Mesenchymal stem cell (in vitro differentiated cells and primary cell): Measurements from ENCODE around the gene TAAR8.

Experiments
- DNase-seq: peaks from one replicate; pipeline ENCODE4 v3.0.0-alpha.2; 2013
- H2AFZ ChIP-seq: one replicate; pipeline ENCODE4 v1.6.1; 2013; ENCODE audit warnings: low read depth, mild to moderate bottlenecking, control low read depth, inconsistent platforms, low read length, moderate library complexity
- H2AK5ac ChIP-seq: 2 replicates; pipeline ENCODE4 v1.6.1; 2013; ENCODE audit warnings: low read length, moderate library complexity, mild to moderate bottlenecking, inconsistent platforms; ENCODE audit not compliant: severe bottlenecking
- H2BK120ac ChIP-seq: one replicate; pipeline ENCODE4 v1.6.1; 2013; ENCODE audit warnings: low read depth, mild to moderate bottlenecking, inconsistent platforms, low read length, moderate library complexity
- H2BK12ac ChIP-seq, 2 experiments: one replicate each; pipeline ENCODE4 v1.6.1; 2013; ENCODE audit warnings: inconsistent platforms in 2 of 2, low read length in 2 of 2, mild to moderate bottlenecking in 2 of 2, moderate library complexity in 2 of 2, control low read depth in 1 of 2
- H2BK15ac ChIP-seq: one replicate; pipeline ENCODE4 v1.6.1; 2013; ENCODE audit warnings: mild to moderate bottlenecking, low read depth, inconsistent platforms; ENCODE audit not compliant: poor library complexity, severe bottlenecking
- H2BK5ac ChIP-seq: 2 replicates; pipeline ENCODE4 v1.6.1; 2013; ENCODE audit warnings: low read depth, mild to moderate bottlenecking, low read length, control low read depth, inconsistent platforms; ENCODE audit not compliant: poor library complexity, severe bottlenecking
- H3K14ac ChIP-seq, 2 experiments: one replicate each; pipeline ENCODE4 v1.6.1; 2013; ENCODE audit warnings: inconsistent platforms in 2 of 2, low read length in 2 of 2, control low read depth in 1 of 2, mild to moderate bottlenecking in 1 of 2, moderate library complexity in 1 of 2
- H3K18ac ChIP-seq, 2 experiments: one replicate each; pipeline ENCODE4 v1.6.1; 2013; ENCODE audit warnings: inconsistent platforms in 2 of 2, low read length in 2 of 2, control low read depth in 1 of 2, low read depth in 1 of 2, mild to moderate bottlenecking in 1 of 2
- H3K23ac ChIP-seq, 2 experiments: one replicate each; pipeline ENCODE4 v1.6.1; 2013; ENCODE audit warnings: inconsistent platforms in 2 of 2, low read length in 2 of 2, mild to moderate bottlenecking in 2 of 2, moderate library complexity in 2 of 2, control low read depth in 1 of 2
- H3K27ac ChIP-seq: 2 replicates; pipeline ENCODE4 v1.5.1; 2013; ENCODE audit warnings: mild to moderate bottlenecking, moderate library complexity, low read length, control low read depth, inconsistent platforms; ENCODE audit not compliant: poor library complexity, severe bottlenecking
- H3K27me3 ChIP-seq, 2 experiments: 2 replicates each; pipeline versions ENCODE4 v1.6.1 to v1.7.0; 2013; ENCODE audit warnings: low read length in 2 of 2, mild to moderate bottlenecking in 2 of 2, moderate library complexity in 2 of 2, control low read depth in 1 of 2, inconsistent platforms in 1 of 2; ENCODE audit not compliant: control insufficient read depth in 1 of 2, insufficient read depth in 1 of 2
- H3K36me3 ChIP-seq, 2 experiments: 2 replicates each; pipeline versions ENCODE4 v1.6.1 to v1.7.0; 2013; ENCODE audit warnings: low read length in 2 of 2, control low read depth in 1 of 2, inconsistent platforms in 1 of 2, low read depth in 1 of 2, mild to moderate bottlenecking in 1 of 2; ENCODE audit not compliant: insufficient read depth in 2 of 2, control insufficient read depth in 1 of 2
- H3K4ac ChIP-seq, 2 experiments: one replicate each; pipeline ENCODE4 v1.6.1; 2013; ENCODE audit warnings: inconsistent platforms in 2 of 2, low read length in 2 of 2, mild to moderate bottlenecking in 2 of 2, moderate library complexity in 2 of 2, control low read depth in 1 of 2, low read depth in 1 of 2
- H3K4me1 ChIP-seq: 2 replicates; pipeline ENCODE4 v1.6.1; 2013; ENCODE audit warnings: low read depth, low read length, control low read depth; ENCODE audit not compliant: control insufficient read depth, insufficient read depth
- H3K4me2 ChIP-seq: 2 replicates; pipeline ENCODE4 v1.6.1; 2013; ENCODE audit warnings: low read length, mild to moderate bottlenecking, inconsistent platforms; ENCODE audit not compliant: poor library complexity, severe bottlenecking
- H3K4me3 ChIP-seq, 2 experiments: 2 replicates each; pipeline versions ENCODE4 v1.5.1 to v1.7.0; 2013; ENCODE audit warnings: low read length in 2 of 2, mild to moderate bottlenecking in 2 of 2, control low read depth in 1 of 2, low read depth in 1 of 2; ENCODE audit not compliant: insufficient read depth in 1 of 2
- H3K79me1 ChIP-seq: replicated peaks from 2 replicates; pipeline ENCODE4 v1.6.1; 2013; ENCODE audit warnings: mild to moderate bottlenecking, control low read depth, low read length, inconsistent platforms; ENCODE audit not compliant: poor library complexity, severe bottlenecking
- H3K9ac ChIP-seq: 2 replicates; pipeline ENCODE4 v1.7.0; 2013; ENCODE audit warnings: mild to moderate bottlenecking, low read length, moderate library complexity
- H3K9me3 ChIP-seq: 2 replicates; pipeline ENCODE4 v1.7.0; 2013; ENCODE audit warnings: mild to moderate bottlenecking, low read length; ENCODE audit not compliant: control insufficient read depth
- H4K8ac ChIP-seq: one replicate; pipeline ENCODE4 v1.6.1; 2013; ENCODE audit warnings: inconsistent platforms, mild to moderate bottlenecking, low read length, moderate library complexity
- H4K91ac ChIP-seq: one replicate; pipeline ENCODE4 v1.6.1; 2013; ENCODE audit warnings: mild to moderate bottlenecking, low read length, inconsistent platforms
- WGBS: methylation state at CpG from one replicate; pipeline ENCODE4 v1.1.7; 2013; ENCODE audit warnings: mixed read lengths; 5-methylcytosine and 5-hydroxymethylcytosine counted together

Gene TAAR8

DNA sequence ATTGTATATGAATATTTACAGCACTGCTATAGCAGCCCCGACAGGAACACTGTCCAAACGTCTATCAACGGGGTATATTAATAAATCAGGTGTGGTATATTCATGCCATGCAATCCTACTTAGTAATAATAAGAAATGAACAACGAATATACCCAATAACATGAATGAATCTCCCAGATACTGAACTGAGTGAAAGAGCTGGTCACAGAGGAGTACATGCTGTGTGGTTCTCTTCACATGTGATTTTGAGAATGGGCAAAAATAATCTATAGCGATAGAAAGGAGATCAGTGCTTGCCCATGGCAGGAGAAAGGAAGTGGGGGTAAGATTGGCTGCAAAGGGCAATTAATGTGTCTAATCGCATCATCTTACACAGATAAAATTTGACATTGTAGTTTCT, 13.9 kb downstream of the TAAR8 start:
- WGBS: 83% methylated on average over 1 of the region's 6 CpGs

DNA sequence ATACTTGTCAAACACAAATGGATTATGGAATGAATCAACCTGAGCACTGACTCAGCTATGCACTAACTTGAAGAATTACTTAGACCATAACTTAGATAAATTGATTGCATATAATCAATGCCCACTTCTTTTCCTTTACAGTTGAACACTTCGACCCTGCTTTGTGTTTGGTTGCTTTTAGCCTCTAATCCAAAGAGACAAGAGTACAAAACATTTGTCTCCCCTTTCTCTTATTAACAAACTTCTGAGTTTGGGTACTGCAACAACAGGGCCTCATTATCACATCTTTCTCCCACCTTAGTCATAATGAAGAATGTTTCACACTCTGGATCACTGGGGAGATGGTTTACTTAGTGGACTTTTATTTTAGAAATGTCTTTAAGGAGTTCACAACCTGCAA, 15.1 kb downstream of the TAAR8 start:
- H3K79me1 ChIP-seq: no peaks in the 10 kb centered on the region
- peaks cover 7 to 43% of the 10 kb centered on the region in 2 experiments for H3K27me3 ChIP-seq
- H3K14ac ChIP-seq: no peak overlapping the region
- H2AK5ac ChIP-seq: no peak overlapping the region
- no peak overlapping the region for H2BK15ac ChIP-seq
- no peaks in the 10 kb centered on the region for H3K9me3 ChIP-seq
- H3K36me3 ChIP-seq: no peaks in the 10 kb centered on the region
- no peak overlapping the region for H2BK5ac ChIP-seq
- no peak overlapping the region for H4K91ac ChIP-seq
- H2BK12ac ChIP-seq: no peak overlapping the region
- no peak overlapping the region for H3K18ac ChIP-seq
- no peak overlapping the region for H2BK120ac ChIP-seq
- H3K23ac ChIP-seq: no peak overlapping the region
- H3K9ac ChIP-seq: no peak overlapping the region
- no peak overlapping the region for H3K27ac ChIP-seq
- WGBS: 85% methylated on average over 1 of the region's 1 CpG
- H3K4me2 ChIP-seq: no peak overlapping the region
- no peak overlapping the region for H3K4me3 ChIP-seq
- H2AFZ ChIP-seq: no peak overlapping the region
- H4K8ac ChIP-seq: no peak overlapping the region
- H3K4ac ChIP-seq: no peak overlapping the region
- no peaks in the 10 kb centered on the region for H3K4me1 ChIP-seq
- no peak for DNase-seq

More for the DNA sequence above, 13.9 kb downstream of the TAAR8 start:
- Histone ChIP-seq H3K36me3 (no peaks in the 10 kb centered on the region), H3K79me1 (no peaks in the 10 kb centered on the region), H2BK12ac (no peak overlapping the region), H3K23ac (no peak overlapping the region), H3K9me3 (no peaks in the 10 kb centered on the region), H3K9ac (no peak overlapping the region), H3K4me3 (no peak overlapping the region), H4K91ac (no peak overlapping the region), H2AK5ac (no peak overlapping the region), H2BK15ac (no peak overlapping the region), H3K27me3 (peaks cover 11 to 49% of the 10 kb centered on the region in 2 experiments), H3K4me1 (no peaks in the 10 kb centered on the region), H3K4ac (no peak overlapping the region), H3K4me2 (no peak overlapping the region), H4K8ac (no peak overlapping the region), H3K27ac (no peak overlapping the region), H3K14ac (no peak overlapping the region), H2BK5ac (no peak overlapping the region), H3K18ac (no peak overlapping the region), H2AFZ (no peak overlapping the region), H2BK120ac (no peak overlapping the region)
- no peak for DNase-seq

DNA sequence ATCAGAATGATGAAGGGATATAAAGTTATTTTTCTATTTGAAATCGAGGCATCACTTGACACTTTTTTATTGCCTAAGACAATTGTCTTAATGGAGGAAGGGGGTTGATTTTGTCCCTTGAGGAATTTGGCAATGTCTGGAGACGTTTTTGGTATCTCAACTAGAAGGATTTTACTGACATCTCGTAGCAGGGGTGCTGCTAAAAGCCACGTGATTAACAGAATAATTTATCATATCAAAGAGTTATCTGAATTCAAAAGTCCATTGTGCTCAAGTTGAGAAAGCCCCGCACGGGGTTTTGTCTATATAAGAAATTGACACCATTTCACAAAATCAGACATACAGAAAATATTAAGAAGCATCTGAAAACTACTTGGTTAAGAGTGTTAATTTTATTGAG, 16.1 kb downstream of the TAAR8 start:
- Histone ChIP-seq H3K14ac (no peak overlapping the region), H3K23ac (no peak overlapping the region), H3K79me1 (no peaks in the 10 kb centered on the region), H2BK5ac (no peak overlapping the region), H3K27ac (no peak overlapping the region), H3K9ac (no peak overlapping the region), H3K4me3 (no peak overlapping the region), H2BK15ac (no peak overlapping the region), H4K8ac (no peak overlapping the region), H3K27me3 (peaks cover 6 to 33% of the 10 kb centered on the region in 2 experiments), H4K91ac (no peak overlapping the region), H3K4ac (no peak overlapping the region), H3K4me2 (no peak overlapping the region), H2BK120ac (no peak overlapping the region), H3K4me1 (no peaks in the 10 kb centered on the region), H2AK5ac (no peak overlapping the region), H3K18ac (no peak overlapping the region), H2AFZ (no peak overlapping the region), H2BK12ac (no peak overlapping the region), H3K9me3 (no peaks in the 10 kb centered on the region), H3K36me3 (no peaks in the 10 kb centered on the region)
- no peak for DNase-seq
- WGBS: 100% methylated on average over 1 of the region's 6 CpGs

DNA sequence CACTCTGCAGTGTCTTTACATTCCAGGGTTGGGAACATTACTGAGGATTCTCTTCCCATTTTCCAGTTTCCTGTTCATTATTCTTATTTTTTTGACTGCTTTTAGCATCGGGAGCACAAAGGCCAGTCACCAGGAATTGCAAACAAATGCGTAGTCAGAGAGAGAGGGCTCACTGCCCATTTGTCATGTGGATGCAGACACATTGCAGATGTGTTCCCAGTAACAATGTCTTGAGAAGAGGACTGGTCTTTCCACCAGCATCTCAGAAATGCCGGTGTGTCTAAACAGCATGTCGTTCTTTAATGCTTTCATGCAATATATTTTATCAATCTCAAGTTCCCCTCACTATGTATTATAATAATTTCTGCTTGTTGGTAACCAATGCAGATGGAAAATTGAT, 16.7 kb downstream of the TAAR8 start:
- peaks cover 4 to 30% of the 10 kb centered on the region in 2 experiments for H3K27me3 ChIP-seq
- H2BK15ac ChIP-seq: no peak overlapping the region
- no peak for DNase-seq
- no peaks in the 10 kb centered on the region for H3K9me3 ChIP-seq
- no peak overlapping the region for H2BK120ac ChIP-seq
- 23% methylated on average over 2 of the region's 4 CpGs for WGBS
- no peak overlapping the region for H3K4me2 ChIP-seq
- H3K79me1 ChIP-seq: no peaks in the 10 kb centered on the region
- no peak overlapping the region for H3K4ac ChIP-seq
- H3K23ac ChIP-seq: no peak overlapping the region
- H2BK12ac ChIP-seq: no peak overlapping the region
- no peak overlapping the region for H3K18ac ChIP-seq
- no peaks in the 10 kb centered on the region for H3K4me1 ChIP-seq
- H2AK5ac ChIP-seq: no peak overlapping the region
- no peaks in the 10 kb centered on the region for H3K36me3 ChIP-seq
- no peak overlapping the region for H3K27ac ChIP-seq
- no peak overlapping the region for H2AFZ ChIP-seq
- no peak overlapping the region for H3K4me3 ChIP-seq
- H2BK5ac ChIP-seq: no peak overlapping the region
- H4K91ac ChIP-seq: no peak overlapping the region
- no peak overlapping the region for H3K14ac ChIP-seq
- H3K9ac ChIP-seq: no peak overlapping the region
- H4K8ac ChIP-seq: no peak overlapping the region
